Adipose tissue (tissue), 3 donors: ENCODE data around the gene GNPDA2. TPM values are rescaled to one million over a fixed set of nuclear protein-coding genes. Genes with fewer than 3 reads are reported as not detected.

Experiments used
- polyA plus RNA-seq, 3 donors: library from polyadenylated mRNA; stranded (reverse); fragments of 200-250 nt; gene quantifications; one replicate each; pipeline ENCODE4 v1.2.3, GENCODE V29; 2013
- donor health status: healthy with polysubstance abuse.
- donor health status: Bipolar disorder and iron deficiency.
- donor health status: healthy.

The GNPDA2 gene
- polyA plus RNA-seq, 3 donors: 4.5 to 9.9 (median 9.2) TPM

Other genes with a start within 250 kb of the GNPDA2 start
- not detected for gene YIPF7, start 74.9 kb downstream of the GNPDA2 start, polyA plus RNA-seq
- gene GUF1, start 48.1 kb downstream of the GNPDA2 start, polyA plus RNA-seq: 10 to 100 TPM in 1 of 3 donors, 1 to 10 TPM in 2; 5.8 to 11.1 (median 8.5) TPM